ENCODE results near the gene ZNF611.
"Not testable (repeated sequence)": the region's sequence is repeated elsewhere in the genome, so short reads cannot be mapped to it uniquely, and the experiment has no call there.

The ZNF611 gene

GRCh38 chr19:52675239-52675638 lies 59.6 kb downstream of the ZNF611 start:
- not testable (repeated sequence) for DNase-seq

DNA sequence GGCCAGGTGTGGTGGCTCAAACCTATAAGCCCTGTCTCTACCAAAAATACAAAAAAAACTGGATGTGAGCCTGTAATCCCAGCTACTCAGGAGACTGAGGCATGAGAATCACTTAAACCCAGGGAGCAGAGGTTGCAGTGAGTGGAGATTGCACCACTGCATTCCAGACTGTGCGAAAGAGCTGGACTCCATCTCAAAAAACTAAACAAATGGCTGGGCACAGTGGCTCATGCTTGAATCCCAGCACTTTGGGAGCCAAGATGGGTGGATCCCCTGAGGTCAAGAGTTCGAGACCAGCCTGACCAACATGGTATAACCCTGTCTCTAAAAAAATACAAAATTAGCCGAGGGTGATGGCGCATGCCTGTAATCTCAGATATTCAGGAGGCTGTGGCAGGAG lies 61.8 kb downstream of the ZNF611 start:
- DNase-seq: no peak

DNA sequence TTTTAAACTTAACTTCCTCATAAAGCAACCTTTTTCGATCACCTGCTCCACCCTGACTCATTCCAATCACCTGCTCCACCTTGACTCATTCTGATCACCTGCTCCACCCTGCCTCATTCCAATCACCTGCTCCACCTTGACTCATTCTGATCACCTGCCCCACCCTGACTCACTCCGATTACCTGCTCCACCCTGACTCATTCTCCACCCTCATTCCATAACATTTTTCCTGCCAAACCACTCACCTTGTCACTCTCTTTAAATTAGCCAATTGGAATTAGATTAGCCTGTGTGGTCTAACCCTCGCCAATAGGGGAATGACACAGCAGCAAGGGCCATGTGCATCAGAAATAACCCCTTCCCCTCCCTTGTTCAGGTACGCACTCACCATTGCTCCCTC lies 64.8 kb downstream of the ZNF611 start:
- DNase-seq: no peak

- no peak for DNase-seq
These were observed 65.3 kb downstream of the ZNF611 start for GRCh38 chr19:52669586-52669985.

- no peak for DNase-seq
These were observed 66.9 kb downstream of the ZNF611 start for GRCh38 chr19:52667972-52668371.

DNA sequence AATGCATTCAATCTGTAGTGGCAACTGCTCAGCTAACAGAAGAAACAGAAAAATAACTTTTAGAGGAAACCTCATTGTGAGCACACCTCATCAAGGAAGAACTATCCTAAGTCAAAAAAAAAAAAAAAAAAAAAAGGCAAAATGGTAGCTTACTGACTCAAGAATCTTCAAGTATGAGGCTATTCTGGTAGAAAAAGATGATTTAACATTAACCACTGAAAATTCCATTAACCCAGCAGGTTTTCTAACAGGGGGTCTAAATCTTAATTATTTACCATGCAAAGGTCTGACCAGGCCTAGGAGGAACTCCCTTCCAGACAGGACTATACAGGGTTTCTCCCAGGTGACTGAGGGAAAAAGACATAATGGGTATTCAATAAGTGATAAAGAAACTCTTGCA lies 68.3 kb downstream of the ZNF611 start:
- no peak for DNase-seq

- no peak for DNase-seq
These were observed 69.3 kb downstream of the ZNF611 start for GRCh38 chr19:52665529-52665928.

GRCh38 chr19:52665027-52665426 lies 69.8 kb downstream of the ZNF611 start:
- no peak for DNase-seq

DNA sequence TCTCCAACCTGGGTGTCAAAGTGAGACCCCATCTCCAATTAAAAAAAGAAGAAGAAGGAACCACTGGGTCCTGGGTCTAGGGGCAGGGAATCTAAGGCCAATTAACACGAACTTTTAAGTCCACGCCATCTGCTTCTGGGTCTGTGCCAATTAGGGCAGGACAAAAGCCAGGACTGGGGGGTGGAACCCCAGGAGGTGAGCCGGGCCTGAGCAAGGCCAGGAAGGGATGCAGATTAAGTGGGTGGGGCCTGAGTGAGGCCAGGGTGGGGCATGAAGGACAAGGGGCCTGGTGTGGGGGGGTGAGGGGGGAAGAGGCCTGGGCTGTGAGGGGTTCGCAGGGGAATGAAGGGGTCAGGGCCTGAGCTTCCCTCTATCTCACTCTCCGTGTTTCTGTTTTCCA lies 70.4 kb downstream of the ZNF611 start:
- no peak for DNase-seq

DNA sequence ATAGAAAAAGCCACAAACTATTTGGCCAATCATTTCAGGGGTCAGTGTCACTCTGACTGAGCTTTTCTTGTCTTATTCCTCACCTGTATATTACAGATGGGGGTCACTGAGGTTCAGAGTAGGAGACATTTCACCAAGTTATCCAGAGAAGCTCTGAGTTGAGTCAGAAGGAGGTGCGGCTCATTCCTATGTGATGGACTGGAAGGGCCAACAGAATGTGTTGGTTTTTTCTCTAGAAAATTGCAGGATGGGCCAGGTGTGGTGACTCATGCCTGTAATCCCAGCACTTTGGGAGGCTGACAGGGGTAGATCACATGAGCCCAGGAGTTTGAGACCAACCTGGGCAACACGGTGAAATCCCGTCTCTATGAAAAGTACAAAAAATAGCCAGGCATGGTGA lies 72.2 kb downstream of the ZNF611 start:
- no peak for DNase-seq

- DNase-seq: no peak
These were observed 73.9 kb downstream of the ZNF611 start for GRCh38 chr19:52660981-52661380.

DNA sequence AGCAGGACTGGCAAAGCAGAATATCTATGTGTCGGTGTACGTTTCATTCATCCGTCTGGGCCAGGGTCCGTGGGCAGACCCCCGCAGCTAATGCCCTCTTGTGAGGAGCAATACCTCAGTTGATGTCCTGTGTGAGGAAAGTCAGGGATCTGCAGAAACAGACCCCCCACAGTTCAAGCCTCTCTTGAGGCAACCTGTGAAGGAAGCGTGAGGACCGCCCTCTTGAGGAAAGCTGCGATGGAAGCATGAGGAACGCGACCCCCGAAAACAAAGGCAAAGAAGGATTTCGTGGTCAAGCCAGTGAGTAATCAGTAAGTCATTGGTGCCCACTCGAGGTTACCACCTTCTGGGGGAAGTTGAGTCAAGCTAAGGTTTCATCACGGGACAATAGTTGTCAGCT lies 75.8 kb downstream of the ZNF611 start:
- no peak for DNase-seq

DNA sequence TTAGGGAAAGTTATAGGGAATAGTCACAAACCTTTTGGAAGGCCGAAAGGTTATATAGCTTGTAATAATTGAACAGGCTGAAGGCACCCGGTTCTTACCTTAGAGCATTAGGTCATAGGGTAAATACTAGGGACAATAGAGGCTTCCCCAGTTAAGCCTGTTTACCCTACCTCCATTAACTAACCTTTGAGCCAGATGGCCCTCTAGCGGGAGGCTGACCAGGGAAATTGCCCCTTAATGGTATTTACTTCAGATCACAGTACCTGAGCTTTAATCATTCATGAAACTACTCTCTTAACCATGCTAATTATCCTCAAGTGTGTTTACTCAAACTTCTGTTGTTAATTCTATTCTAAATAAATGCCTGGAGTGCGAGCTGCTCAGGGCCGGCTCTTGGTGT lies 76.2 kb downstream of the ZNF611 start:
- no peak for DNase-seq

DNA sequence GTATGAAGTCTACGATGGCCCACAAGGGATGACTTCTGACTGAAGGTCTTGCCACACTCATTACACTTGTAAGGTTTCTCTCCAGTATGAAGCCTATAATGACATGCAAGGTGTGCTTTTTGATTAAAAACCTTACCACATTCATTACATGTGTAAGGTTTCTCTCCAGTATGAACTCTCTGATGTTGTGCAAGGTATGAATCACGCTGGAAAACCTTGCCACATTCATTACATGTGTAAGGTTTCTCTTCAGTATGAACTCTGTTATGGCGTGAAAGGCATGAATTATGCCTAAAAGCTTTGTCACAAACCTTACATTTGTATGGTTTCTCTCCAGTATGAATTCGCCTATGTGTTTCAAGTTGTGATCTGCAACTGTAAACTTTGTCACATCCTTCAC lies 81.7 kb downstream of the ZNF611 start:
- DNase-seq: no peak
